HepG2 (cell line): ENCODE results near the gene SAPCD2. TPM values are rescaled to one million over a fixed set of nuclear protein-coding genes. Genes with fewer than 3 reads are reported as not detected.

Experiments
- CEBPG ChIP-seq: IDR thresholded peaks from 2 replicates; pipeline ENCODE4 v1.6.1; 2016
- ELF3 ChIP-seq: IDR thresholded peaks from 2 replicates; pipeline ENCODE4 v1.6.1; 2016; ENCODE audit warnings: missing genetic modification reagents, missing compliant biosample characterization
- HDAC2 ChIP-seq: sonication (generic); formaldehyde crosslinking; IDR thresholded peaks from 2 replicates; pipeline ENCODE4 v1.4.0; 2020; ENCODE audit warnings: missing genetic modification reagents
- JUN ChIP-seq: sonication (generic); formaldehyde crosslinking; IDR thresholded peaks from 2 replicates; pipeline ENCODE4 v1.4.0; 2020; ENCODE audit warnings: mild to moderate bottlenecking, missing genetic modification reagents
- KAT8 ChIP-seq: IDR thresholded peaks from 2 replicates; pipeline ENCODE4 v1.6.1; 2016; ENCODE audit warnings: missing genetic modification reagents, missing compliant biosample characterization
- MIER2 ChIP-seq: IDR thresholded peaks from 2 replicates; pipeline ENCODE4 v1.6.1; 2016; ENCODE audit warnings: missing biosample characterization, missing genetic modification reagents
- NBN ChIP-seq: fragments of 450-650 bp; conservative IDR thresholded peaks from 2 replicates; pipeline ENCODE4 v1.6.1; 2017
- NCOA5 ChIP-seq: sonication (generic); formaldehyde crosslinking; IDR thresholded peaks from 2 replicates; pipeline ENCODE4 v1.4.0; 2020; ENCODE audit warnings: missing genetic modification reagents
- NFE2L2 ChIP-seq: fragments of 150-350 bp; IDR thresholded peaks from 2 replicates; pipeline ENCODE4 v1.6.1; 2014; ENCODE audit warnings: low read length
- NR2F2 ChIP-seq: IDR thresholded peaks from 2 replicates; pipeline ENCODE4 v1.6.1; 2012; ENCODE audit warnings: low read depth, inconsistent platforms, borderline replicate concordance
- POLR2A ChIP-seq, 2 experiments: IDR thresholded peaks; 2 replicates each; pipeline ENCODE4 v1.6.1; 2011; ENCODE audit warnings: low read depth in 2 of 2, low read length in 2 of 2, mild to moderate bottlenecking in 1 of 2, moderate library complexity in 1 of 2; ENCODE audit not compliant: insufficient read depth in 1 of 2
- POLR2AphosphoS5 ChIP-seq: IDR thresholded peaks from 2 replicates; pipeline ENCODE4 v1.6.1; 2012; ENCODE audit warnings: low read depth, low read length
- RBM39 ChIP-seq: fragments of 200-400 bp; formaldehyde crosslinking; IDR thresholded peaks from one replicate; pipeline ENCODE4 v1.6.1; 2018; ENCODE audit warnings: antibody characterized with exemption, mild to moderate bottlenecking, low read depth, low read length; ENCODE audit not compliant: poor library complexity, severe bottlenecking
- SOX5 ChIP-seq: IDR thresholded peaks from 2 replicates; pipeline ENCODE4 v1.6.1; 2016; ENCODE audit warnings: borderline replicate concordance
- TOPORS ChIP-seq: sonication (generic); formaldehyde crosslinking; IDR thresholded peaks from 2 replicates; pipeline ENCODE4 v1.8.0; 2023; ENCODE audit warnings: mild to moderate bottlenecking, missing genetic modification reagents
- ZKSCAN1 ChIP-seq: fragments of 150-350 bp; IDR thresholded peaks from 2 replicates; pipeline ENCODE4 v1.6.1; 2014; ENCODE audit warnings: low read length
- ZMYM4 ChIP-seq: sonication (generic); formaldehyde crosslinking; IDR thresholded peaks from 2 replicates; pipeline ENCODE4 v1.8.1; 2023; ENCODE audit warnings: mild to moderate bottlenecking, missing genetic modification reagents
- ZNF143 ChIP-seq: sonication (generic); formaldehyde crosslinking; IDR thresholded peaks from 2 replicates; pipeline ENCODE4 v1.4.0; 2020; ENCODE audit warnings: missing genetic modification reagents
- ZNF225 ChIP-seq: sonication (generic); formaldehyde crosslinking; IDR thresholded peaks from 2 replicates; pipeline ENCODE4 v1.4.0; 2020; ENCODE audit warnings: mild to moderate bottlenecking, missing genetic modification reagents
- ZNF274 ChIP-seq: sonication (generic); formaldehyde crosslinking; IDR thresholded peaks from 2 replicates; pipeline ENCODE4 v1.5.1; 2020; ENCODE audit warnings: mild to moderate bottlenecking, missing genetic modification reagents
- ZNF354B ChIP-seq: sonication (generic); formaldehyde crosslinking; IDR thresholded peaks from 2 replicates; pipeline ENCODE4 v1.8.0; 2022; ENCODE audit warnings: mild to moderate bottlenecking, missing genetic modification reagents
- ZNF839 ChIP-seq: sonication (generic); formaldehyde crosslinking; IDR thresholded peaks from 2 replicates; pipeline ENCODE4 v1.4.0; 2020; ENCODE audit warnings: missing genetic modification reagents, mild to moderate bottlenecking, borderline replicate concordance
- ZNF878 ChIP-seq: sonication (generic); formaldehyde crosslinking; IDR thresholded peaks from 2 replicates; pipeline ENCODE4 v1.8.1; 2023; ENCODE audit warnings: mild to moderate bottlenecking, missing genetic modification reagents, moderate library complexity
- polyA plus RNA-seq, 8 experiments: library from polyadenylated mRNA; depleted of rRNA in 3 of 8; stranded (reverse) in 7 of 8; unstranded in 1 of 8; fragments of >200 nt; fragmentation: Illumina TruSeq in 4 of 8; extraction: Trizol in 4 of 8; gene quantifications; 2 replicates each; pipeline versions ENCODE4 v1.2.1 to v1.2.3, GENCODE V29; 2011 to 2016; ENCODE audit warnings: low read depth in 4 of 8, missing spikeins in 1 of 8, mixed read lengths in 1 of 8; ENCODE audit not compliant: insufficient read depth in 1 of 8
- total RNA-seq, 5 experiments: library from RNA; depleted of rRNA; stranded (reverse); fragments of >200 nt; fragmentation: Illumina TruSeq; extraction: Trizol; gene quantifications; 2 replicates each; pipeline ENCODE4 v1.2.3, GENCODE V29; 2016; ENCODE audit warnings: low read depth in 1 of 5
- TF ChIP-seq, protein P1 (sequence below): sonication (generic); formaldehyde crosslinking; IDR thresholded peaks from 2 replicates; pipeline ENCODE4 v1.4.0; 2020; ENCODE audit warnings: missing genetic modification reagents
- TF ChIP-seq, protein P2 (sequence below): sonication (generic); formaldehyde crosslinking; conservative IDR thresholded peaks from 2 replicates; pipeline ENCODE4 v1.8.0; 2022; ENCODE audit warnings: missing genetic modification reagents
- TF ChIP-seq, protein P3 (sequence below): sonication (generic); formaldehyde crosslinking; IDR thresholded peaks from 2 replicates; pipeline ENCODE4 v1.4.0; 2020; ENCODE audit warnings: missing genetic modification reagents
- TF ChIP-seq, protein P4 (sequence below): sonication (generic); formaldehyde crosslinking; IDR thresholded peaks from 2 replicates; pipeline ENCODE4 v1.9.0; 2022; ENCODE audit warnings: missing genetic modification reagents, mild to moderate bottlenecking, borderline replicate concordance

Gene SAPCD2
- total and polyA plus RNA-seq, 2 of the 13 experiments (the other 11 are each of a cell fraction or from before 2014, with no cell fraction given) = 21.9 to 42.8 TPM

DNA sequence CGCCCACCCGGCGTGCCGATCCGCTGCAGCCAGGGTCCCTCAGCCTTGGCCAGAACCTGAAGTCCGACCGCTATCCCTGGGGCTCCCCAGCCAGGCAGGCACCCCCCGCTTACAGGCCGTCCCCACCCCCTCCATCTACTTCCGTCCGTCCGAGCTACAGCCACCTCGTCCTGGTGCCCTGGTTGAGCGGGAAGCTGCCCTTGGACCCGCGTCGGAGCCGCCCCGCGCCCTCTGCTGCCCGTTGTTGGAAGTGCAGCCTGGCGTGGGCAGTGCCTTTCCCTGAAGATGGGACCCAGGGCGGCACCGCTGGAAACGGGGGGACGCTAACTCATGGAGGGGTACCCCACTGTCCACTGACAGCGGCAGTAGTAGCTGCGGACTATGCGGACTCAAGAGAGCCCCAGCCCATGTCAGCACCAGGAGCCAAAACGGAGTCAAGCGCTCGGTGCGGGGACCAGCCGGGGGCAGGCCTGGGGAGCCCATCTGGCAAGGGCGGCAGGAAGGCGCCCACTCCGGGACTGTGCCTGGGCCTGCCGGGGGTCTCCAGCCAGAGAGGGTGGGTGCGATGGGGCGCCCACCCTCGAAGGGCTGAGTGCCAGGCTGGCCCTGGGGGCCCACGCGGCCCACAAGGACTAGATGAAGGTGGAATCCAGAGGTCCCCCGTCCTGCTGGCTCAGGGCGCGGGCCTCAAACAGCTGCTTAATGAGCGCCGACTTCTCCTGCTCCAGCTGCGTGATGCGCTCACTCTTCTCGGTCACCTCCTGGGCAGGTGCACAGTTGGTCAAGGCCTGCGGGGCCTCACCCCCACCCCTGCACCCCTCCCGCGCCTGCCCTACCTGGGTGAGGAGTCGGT lies 6.1 kb downstream of the SAPCD2 start (continued):
- no peak for TF ChIP-seq RBM39
- TF ChIP-seq SOX5 (CRISPR knock-in tag) = no peak
- no peak for TF ChIP-seq POLR2A (IDR thresholded peaks at IDR 0.05; ENCODE audit: insufficient read depth in 1 of 2, low read depth in 2 of 2, low read length in 2 of 2)
- no peak for TF ChIP-seq ZNF354B (CRISPR knock-in tag)
- TF ChIP-seq, protein P1, sequence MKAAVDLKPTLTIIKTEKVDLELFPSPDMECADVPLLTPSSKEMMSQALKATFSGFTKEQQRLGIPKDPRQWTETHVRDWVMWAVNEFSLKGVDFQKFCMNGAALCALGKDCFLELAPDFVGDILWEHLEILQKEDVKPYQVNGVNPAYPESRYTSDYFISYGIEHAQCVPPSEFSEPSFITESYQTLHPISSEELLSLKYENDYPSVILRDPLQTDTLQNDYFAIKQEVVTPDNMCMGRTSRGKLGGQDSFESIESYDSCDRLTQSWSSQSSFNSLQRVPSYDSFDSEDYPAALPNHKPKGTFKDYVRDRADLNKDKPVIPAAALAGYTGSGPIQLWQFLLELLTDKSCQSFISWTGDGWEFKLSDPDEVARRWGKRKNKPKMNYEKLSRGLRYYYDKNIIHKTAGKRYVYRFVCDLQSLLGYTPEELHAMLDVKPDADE (CRISPR knock-in tag) = no peak
- TF ChIP-seq, protein P2, sequence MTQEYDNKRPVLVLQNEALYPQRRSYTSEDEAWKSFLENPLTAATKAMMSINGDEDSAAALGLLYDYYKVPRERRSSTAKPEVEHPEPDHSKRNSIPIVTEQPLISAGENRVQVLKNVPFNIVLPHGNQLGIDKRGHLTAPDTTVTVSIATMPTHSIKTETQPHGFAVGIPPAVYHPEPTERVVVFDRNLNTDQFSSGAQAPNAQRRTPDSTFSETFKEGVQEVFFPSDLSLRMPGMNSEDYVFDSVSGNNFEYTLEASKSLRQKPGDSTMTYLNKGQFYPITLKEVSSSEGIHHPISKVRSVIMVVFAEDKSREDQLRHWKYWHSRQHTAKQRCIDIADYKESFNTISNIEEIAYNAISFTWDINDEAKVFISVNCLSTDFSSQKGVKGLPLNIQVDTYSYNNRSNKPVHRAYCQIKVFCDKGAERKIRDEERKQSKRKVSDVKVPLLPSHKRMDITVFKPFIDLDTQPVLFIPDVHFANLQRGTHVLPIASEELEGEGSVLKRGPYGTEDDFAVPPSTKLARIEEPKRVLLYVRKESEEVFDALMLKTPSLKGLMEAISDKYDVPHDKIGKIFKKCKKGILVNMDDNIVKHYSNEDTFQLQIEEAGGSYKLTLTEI (CRISPR knock-in tag) = no peak
- TF ChIP-seq, protein P3, sequence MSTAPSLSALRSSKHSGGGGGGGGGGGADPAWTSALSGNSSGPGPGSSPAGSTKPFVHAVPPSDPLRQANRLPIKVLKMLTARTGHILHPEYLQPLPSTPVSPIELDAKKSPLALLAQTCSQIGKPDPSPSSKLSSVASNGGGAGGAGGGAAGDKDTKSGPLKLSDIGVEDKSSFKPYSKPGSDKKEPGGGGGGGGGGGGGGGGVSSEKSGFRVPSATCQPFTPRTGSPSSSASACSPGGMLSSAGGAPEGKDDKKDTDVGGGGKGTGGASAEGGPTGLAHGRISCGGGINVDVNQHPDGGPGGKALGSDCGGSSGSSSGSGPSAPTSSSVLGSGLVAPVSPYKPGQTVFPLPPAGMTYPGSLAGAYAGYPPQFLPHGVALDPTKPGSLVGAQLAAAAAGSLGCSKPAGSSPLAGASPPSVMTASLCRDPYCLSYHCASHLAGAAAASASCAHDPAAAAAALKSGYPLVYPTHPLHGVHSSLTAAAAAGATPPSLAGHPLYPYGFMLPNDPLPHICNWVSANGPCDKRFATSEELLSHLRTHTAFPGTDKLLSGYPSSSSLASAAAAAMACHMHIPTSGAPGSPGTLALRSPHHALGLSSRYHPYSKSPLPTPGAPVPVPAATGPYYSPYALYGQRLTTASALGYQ = no peak
- no peak for TF ChIP-seq ZKSCAN1
- TF ChIP-seq CEBPG = no peak
- TF ChIP-seq ZNF274 = 0 out of 2 replicates have a peak, but pooled peaks have one; percentile 44
- no peak for TF ChIP-seq NFE2L2
- TF ChIP-seq POLR2AphosphoS5 = no peak
- TF ChIP-seq JUN (CRISPR knock-in tag) = no peak
- no peak for TF ChIP-seq NR2F2
- TF ChIP-seq ZNF143 (CRISPR knock-in tag) = no peak
- peak; percentile 22; the same call in 1 of the 2 replicates for TF ChIP-seq HDAC2 (CRISPR knock-in tag)
- TF ChIP-seq, protein P4, sequence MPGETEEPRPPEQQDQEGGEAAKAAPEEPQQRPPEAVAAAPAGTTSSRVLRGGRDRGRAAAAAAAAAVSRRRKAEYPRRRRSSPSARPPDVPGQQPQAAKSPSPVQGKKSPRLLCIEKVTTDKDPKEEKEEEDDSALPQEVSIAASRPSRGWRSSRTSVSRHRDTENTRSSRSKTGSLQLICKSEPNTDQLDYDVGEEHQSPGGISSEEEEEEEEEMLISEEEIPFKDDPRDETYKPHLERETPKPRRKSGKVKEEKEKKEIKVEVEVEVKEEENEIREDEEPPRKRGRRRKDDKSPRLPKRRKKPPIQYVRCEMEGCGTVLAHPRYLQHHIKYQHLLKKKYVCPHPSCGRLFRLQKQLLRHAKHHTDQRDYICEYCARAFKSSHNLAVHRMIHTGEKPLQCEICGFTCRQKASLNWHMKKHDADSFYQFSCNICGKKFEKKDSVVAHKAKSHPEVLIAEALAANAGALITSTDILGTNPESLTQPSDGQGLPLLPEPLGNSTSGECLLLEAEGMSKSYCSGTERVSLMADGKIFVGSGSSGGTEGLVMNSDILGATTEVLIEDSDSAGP (CRISPR knock-in tag) = peak; percentile 72; the same call in 1 of the 2 replicates
- no peak for TF ChIP-seq ZMYM4 (CRISPR knock-in tag)
- no peak for TF ChIP-seq ZNF839 (CRISPR knock-in tag)
- no peak for TF ChIP-seq NBN
- peak; percentile 54; the same call in 1 of the 2 replicates for TF ChIP-seq ELF3 (CRISPR knock-in tag)
- no peak for TF ChIP-seq ZNF225 (CRISPR knock-in tag)
- no peak for TF ChIP-seq KAT8
- no peak for TF ChIP-seq NCOA5
- peak; percentile 79 for TF ChIP-seq MIER2 (CRISPR knock-in tag)
- no peak for TF ChIP-seq ZNF878 (CRISPR knock-in tag)
- TF ChIP-seq TOPORS (CRISPR knock-in tag) = no peak
